Epithelial cell of prostate (primary cell): ENCODE data around the gene PPP1R18.
A peak's percentile ranks its signal among the peaks of the same experiment; 100 is the strongest.
"Not testable (repeated sequence)": the region's sequence is repeated elsewhere in the genome, so short reads cannot be mapped to it uniquely, and the experiment has no call there.

Experiments
- DNase-seq: peaks from one replicate; pipeline ENCODE4 v3.0.0-alpha.2; 2011; ENCODE audit warnings: low read depth, low spot score
- H3K27ac ChIP-seq: fragments of 450-650 bp; 2 replicates; pipeline ENCODE4 v1.5.1; 2017; ENCODE audit warnings: mild to moderate bottlenecking

PPP1R18 gene

GRCh38 chr6:30720738-30721197 lies 34.3 kb upstream of the PPP1R18 start:
- no peak for DNase-seq
- peak overlapping the region; percentile 95 for H3K27ac ChIP-seq

- H3K27ac ChIP-seq, result peak within 1 kb of the TSS; percentile 95
- peak; percentile 88 for DNase-seq
Measured at GRCh38 chr6:30719791-30720737, 33.6 kb upstream of the PPP1R18 start, which contains the start of gene TUBB. TUBB (plus strand) TSS chr6:30720352; CDS start chr6:30720507, 155 bp downstream.

GRCh38 chr6:30719356-30719755 lies 32.9 kb upstream of the PPP1R18 start:
- peak overlapping the region; percentile 95 for H3K27ac ChIP-seq
- no peak for DNase-seq

GRCh38 chr6:30717845-30718720 lies 31.6 kb upstream of the PPP1R18 start:
- peak overlapping the region; percentile 95 for H3K27ac ChIP-seq
- not testable (repeated sequence) for DNase-seq

GRCh38 chr6:30717129-30717844 lies 30.8 kb upstream of the PPP1R18 start, which contains the start of gene MDC1:
MDC1 (minus strand) TSS chr6:30717281; CDS start chr6:30715175, 2,106 bp downstream.
- H3K27ac ChIP-seq, result peak within 1 kb of the TSS; percentile 95
- peak; percentile 100 for DNase-seq

GRCh38 chr6:30716879-30717128 lies 30.4 kb upstream of the PPP1R18 start:
- DNase-seq, result no peak
- peak overlapping the region; percentile 95 for H3K27ac ChIP-seq

GRCh38 chr6:30714263-30714662 lies 27.8 kb upstream of the PPP1R18 start:
- no peak for DNase-seq
- H3K27ac ChIP-seq, result no peak overlapping the region

GRCh38 chr6:30712441-30712945 lies 26.0 kb upstream of the PPP1R18 start:
- DNase-seq, result no peak
- H3K27ac ChIP-seq, result no peak overlapping the region

GRCh38 chr6:30711758-30712380 lies 25.4 kb upstream of the PPP1R18 start:
- no peak overlapping the region for H3K27ac ChIP-seq
- no peak for DNase-seq

GRCh38 chr6:30709101-30709868 lies 22.8 kb upstream of the PPP1R18 start:
- no peak for DNase-seq
- H3K27ac ChIP-seq, result no peak overlapping the region

GRCh38 chr6:30707281-30707850 lies 20.9 kb upstream of the PPP1R18 start:
- no peak overlapping the region for H3K27ac ChIP-seq
- no peak for DNase-seq

GRCh38 chr6:30705620-30706019 lies 19.2 kb upstream of the PPP1R18 start:
- no peak overlapping the region for H3K27ac ChIP-seq
- DNase-seq, result no peak

- DNase-seq, result no peak
Measured at GRCh38 chr6:30703821-30704220, 17.4 kb upstream of the PPP1R18 start.

GRCh38 chr6:30703011-30703410 lies 16.6 kb upstream of the PPP1R18 start:
- no peak overlapping the region for H3K27ac ChIP-seq

More at GRCh38 chr6:30703821-30704220, 17.4 kb upstream of the PPP1R18 start:
- no peak overlapping the region for H3K27ac ChIP-seq

GRCh38 chr6:30700340-30700739 lies 13.9 kb upstream of the PPP1R18 start:
- peak overlapping the region; percentile 12 for H3K27ac ChIP-seq
- DNase-seq, result no peak

More at GRCh38 chr6:30703011-30703410, 16.6 kb upstream of the PPP1R18 start:
- DNase-seq, result no peak

GRCh38 chr6:30696432-30696831 lies 10.0 kb upstream of the PPP1R18 start:
- DNase-seq, result no peak
- H3K27ac ChIP-seq, result no peak overlapping the region

- peak overlapping the region; percentile 98 for H3K27ac ChIP-seq
- DNase-seq, result no peak
Measured at GRCh38 chr6:30691208-30691847, 4.9 kb upstream of the PPP1R18 start.
